ENCODE results near the gene FGF22. TPM values are rescaled to one million over a fixed set of nuclear protein-coding genes. Genes with fewer than 3 reads are reported as not detected.

Gene FGF22
- total and polyA plus RNA-seq, 2 of the 8 experiments (the other 6 are each of a cell fraction or from before 2014, with no cell fraction given), result 0.44 to 1.7 TPM

DNA sequence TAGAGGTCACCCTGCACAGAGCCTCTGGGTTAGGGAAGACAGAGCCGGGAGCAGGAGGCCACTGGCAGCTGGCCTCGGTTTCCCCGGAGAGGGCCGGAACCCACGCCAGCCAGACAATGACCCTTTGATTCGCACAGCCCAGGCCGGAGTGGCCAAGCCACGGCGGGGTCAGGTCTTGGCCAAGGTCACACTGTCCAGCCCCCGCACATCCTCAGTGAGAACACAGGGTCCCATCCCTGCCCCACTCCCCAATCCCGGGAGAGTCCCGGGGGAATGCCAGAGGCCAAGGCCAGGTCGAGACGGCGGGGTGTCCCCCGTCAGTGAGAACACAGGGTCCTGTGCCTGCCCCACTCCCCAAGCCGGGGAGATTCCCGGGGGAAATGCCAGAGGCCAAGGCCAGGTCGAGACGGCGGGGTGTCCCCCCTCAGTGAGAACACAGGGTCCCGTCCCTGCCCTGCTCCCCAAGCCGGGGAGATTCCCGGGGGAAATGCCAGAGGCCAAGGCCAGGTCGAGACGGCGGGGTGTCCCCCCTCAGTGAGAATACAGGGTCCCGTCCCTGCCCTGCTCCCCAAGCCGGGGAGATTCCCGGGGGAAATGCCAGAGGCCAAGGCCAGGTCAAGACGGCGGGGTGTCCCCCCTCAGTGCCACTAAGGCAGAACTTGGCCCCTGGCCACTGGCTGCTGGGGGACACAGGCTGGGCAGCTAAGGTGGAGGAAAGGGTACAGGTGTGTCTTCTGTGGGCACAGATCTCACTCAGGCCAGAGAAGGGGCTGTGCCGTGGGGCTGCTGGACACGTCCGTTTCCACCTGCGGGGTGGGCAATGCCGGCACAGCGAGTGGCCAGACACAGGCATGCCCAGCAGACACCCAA, 34.8 kb downstream of the FGF22 start (continued):
- TF ChIP-seq, protein P1, sequence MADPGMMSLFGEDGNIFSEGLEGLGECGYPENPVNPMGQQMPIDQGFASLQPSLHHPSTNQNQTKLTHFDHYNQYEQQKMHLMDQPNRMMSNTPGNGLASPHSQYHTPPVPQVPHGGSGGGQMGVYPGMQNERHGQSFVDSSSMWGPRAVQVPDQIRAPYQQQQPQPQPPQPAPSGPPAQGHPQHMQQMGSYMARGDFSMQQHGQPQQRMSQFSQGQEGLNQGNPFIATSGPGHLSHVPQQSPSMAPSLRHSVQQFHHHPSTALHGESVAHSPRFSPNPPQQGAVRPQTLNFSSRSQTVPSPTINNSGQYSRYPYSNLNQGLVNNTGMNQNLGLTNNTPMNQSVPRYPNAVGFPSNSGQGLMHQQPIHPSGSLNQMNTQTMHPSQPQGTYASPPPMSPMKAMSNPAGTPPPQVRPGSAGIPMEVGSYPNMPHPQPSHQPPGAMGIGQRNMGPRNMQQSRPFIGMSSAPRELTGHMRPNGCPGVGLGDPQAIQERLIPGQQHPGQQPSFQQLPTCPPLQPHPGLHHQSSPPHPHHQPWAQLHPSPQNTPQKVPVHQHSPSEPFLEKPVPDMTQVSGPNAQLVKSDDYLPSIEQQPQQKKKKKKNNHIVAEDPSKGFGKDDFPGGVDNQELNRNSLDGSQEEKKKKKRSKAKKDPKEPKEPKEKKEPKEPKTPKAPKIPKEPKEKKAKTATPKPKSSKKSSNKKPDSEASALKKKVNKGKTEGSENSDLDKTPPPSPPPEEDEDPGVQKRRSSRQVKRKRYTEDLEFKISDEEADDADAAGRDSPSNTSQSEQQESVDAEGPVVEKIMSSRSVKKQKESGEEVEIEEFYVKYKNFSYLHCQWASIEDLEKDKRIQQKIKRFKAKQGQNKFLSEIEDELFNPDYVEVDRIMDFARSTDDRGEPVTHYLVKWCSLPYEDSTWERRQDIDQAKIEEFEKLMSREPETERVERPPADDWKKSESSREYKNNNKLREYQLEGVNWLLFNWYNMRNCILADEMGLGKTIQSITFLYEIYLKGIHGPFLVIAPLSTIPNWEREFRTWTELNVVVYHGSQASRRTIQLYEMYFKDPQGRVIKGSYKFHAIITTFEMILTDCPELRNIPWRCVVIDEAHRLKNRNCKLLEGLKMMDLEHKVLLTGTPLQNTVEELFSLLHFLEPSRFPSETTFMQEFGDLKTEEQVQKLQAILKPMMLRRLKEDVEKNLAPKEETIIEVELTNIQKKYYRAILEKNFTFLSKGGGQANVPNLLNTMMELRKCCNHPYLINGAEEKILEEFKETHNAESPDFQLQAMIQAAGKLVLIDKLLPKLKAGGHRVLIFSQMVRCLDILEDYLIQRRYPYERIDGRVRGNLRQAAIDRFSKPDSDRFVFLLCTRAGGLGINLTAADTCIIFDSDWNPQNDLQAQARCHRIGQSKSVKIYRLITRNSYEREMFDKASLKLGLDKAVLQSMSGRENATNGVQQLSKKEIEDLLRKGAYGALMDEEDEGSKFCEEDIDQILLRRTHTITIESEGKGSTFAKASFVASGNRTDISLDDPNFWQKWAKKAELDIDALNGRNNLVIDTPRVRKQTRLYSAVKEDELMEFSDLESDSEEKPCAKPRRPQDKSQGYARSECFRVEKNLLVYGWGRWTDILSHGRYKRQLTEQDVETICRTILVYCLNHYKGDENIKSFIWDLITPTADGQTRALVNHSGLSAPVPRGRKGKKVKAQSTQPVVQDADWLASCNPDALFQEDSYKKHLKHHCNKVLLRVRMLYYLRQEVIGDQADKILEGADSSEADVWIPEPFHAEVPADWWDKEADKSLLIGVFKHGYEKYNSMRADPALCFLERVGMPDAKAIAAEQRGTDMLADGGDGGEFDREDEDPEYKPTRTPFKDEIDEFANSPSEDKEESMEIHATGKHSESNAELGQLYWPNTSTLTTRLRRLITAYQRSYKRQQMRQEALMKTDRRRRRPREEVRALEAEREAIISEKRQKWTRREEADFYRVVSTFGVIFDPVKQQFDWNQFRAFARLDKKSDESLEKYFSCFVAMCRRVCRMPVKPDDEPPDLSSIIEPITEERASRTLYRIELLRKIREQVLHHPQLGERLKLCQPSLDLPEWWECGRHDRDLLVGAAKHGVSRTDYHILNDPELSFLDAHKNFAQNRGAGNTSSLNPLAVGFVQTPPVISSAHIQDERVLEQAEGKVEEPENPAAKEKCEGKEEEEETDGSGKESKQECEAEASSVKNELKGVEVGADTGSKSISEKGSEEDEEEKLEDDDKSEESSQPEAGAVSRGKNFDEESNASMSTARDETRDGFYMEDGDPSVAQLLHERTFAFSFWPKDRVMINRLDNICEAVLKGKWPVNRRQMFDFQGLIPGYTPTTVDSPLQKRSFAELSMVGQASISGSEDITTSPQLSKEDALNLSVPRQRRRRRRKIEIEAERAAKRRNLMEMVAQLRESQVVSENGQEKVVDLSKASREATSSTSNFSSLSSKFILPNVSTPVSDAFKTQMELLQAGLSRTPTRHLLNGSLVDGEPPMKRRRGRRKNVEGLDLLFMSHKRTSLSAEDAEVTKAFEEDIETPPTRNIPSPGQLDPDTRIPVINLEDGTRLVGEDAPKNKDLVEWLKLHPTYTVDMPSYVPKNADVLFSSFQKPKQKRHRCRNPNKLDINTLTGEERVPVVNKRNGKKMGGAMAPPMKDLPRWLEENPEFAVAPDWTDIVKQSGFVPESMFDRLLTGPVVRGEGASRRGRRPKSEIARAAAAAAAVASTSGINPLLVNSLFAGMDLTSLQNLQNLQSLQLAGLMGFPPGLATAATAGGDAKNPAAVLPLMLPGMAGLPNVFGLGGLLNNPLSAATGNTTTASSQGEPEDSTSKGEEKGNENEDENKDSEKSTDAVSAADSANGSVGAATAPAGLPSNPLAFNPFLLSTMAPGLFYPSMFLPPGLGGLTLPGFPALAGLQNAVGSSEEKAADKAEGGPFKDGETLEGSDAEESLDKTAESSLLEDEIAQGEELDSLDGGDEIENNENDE (IDR thresholded peaks at IDR 0.05; ENCODE audit: insufficient replicate concordance, low read length), result no peak
- TF ChIP-seq SAP30 (IDR thresholded peaks at IDR 0.05; ENCODE audit: insufficient read depth, insufficient replicate concordance, low read length) (no peak), SIX5 (IDR thresholded peaks at IDR 0.05; ENCODE audit: low read depth, low read length) (no peak)
